Measurements from ENCODE around the gene ACOT8. TPM values are rescaled to one million over a fixed set of nuclear protein-coding genes. Genes with fewer than 3 reads are reported as not detected.
"Not testable (repeated sequence)": the region's sequence is repeated elsewhere in the genome, so short reads cannot be mapped to it uniquely, and the experiment has no call there.

Gene ACOT8
- total and polyA plus RNA-seq, 2 experiments from 2014 or later, result 32.9 to 55.2 TPM

DNA sequence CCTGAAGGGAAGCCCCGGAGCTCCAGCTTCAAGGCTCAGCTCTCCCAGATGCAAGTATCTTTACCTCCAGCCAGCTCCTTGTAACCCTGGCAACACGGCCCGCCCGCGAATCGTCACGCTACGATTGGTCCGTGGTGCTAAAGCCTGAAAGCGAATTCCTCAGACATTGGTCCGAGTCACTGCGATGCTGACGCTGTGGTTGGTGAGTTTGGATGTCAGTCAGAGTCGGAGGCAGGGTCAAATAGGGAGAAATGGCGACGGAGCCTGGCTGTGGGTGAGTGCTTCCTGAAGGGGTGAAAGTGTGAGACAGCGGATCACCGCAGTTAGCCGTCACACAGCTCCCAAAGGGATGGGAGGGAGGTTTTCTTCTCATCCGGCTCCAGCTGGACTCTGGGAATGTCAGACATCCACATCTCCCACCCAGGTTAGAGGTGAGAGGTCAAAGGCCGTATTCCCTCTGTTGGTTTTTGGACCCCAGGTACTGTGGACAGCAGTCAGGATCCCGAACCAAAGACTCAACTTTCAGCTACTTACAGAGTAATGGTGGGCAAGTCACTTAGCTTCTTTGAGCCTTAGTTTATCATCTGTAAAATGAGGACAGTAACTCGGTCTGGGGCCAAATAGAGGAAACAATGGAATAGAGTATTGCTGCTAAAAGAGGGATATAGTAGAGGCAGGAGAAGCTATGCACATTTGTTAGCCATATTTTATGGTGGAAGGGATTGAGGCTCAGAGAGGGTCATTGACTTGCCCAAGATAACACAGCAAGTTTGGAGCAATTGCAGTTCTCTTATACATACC, 24.0 kb upstream of the ACOT8 start, which contains the start of gene ZSWIM1:
TSS of gene ZSWIM1 (plus strand) at position 240 of the 801 bp plus-strand sequence. CDS start 1,366 bp downstream, outside the sequence.
- peak within 1 kb of the TSS; percentile 85 for H2AFZ ChIP-seq
- TF ChIP-seq EZH2phosphoT487 (IDR thresholded peaks at IDR 0.05; ENCODE audit: insufficient read depth, low read depth), result no peak
- no peak for TF ChIP-seq EZH2 (IDR thresholded peaks at IDR 0.05; ENCODE audit: insufficient read depth, poor library complexity, severe bottlenecking)

GRCh38 chr20:45878076-45878761, 21.0 kb upstream of the ACOT8 start:
- 25 to 28% methylated on average over 11 to 13 of the region's 13 CpGs for WGBS, 2 experiments (ENCODE audit: low coverage in 1 of 2, low lambda C conversion rate in 2 of 2, missing lambda C conversion rate in 2 of 2)
- no peak for TF ChIP-seq EZH2phosphoT487 (IDR thresholded peaks at IDR 0.05; ENCODE audit: insufficient read depth, low read depth)
- TF ChIP-seq EZH2 (IDR thresholded peaks at IDR 0.05; ENCODE audit: insufficient read depth, poor library complexity, severe bottlenecking), result no peak
- Histone ChIP-seq H3K9me2 (ENCODE audit: insufficient read depth) (no peaks in the 10 kb centered on the region), H3F3A (ENCODE audit: insufficient read depth) (peaks cover 5% of the 10 kb centered on the region; the same call in 1 of the 2 replicates), H3K36me3 (ENCODE audit: low read depth) (0 out of 2 replicates have a peak, but pooled peaks cover 4% of the 10 kb centered on the region), H2AFZ (peak overlapping the region; percentile 32; the same call in 1 of the 2 replicates), H3K27ac (peak overlapping the region; percentile 50), H4K20me1 (ENCODE audit: insufficient read depth) (no peaks in the 10 kb centered on the region), H3K9ac (no peak overlapping the region; the same call in 1 of the 2 replicates), H3K4me2 (ENCODE audit: unreplicated experiment) (peak overlapping the region; percentile 13), H3K9me3 (ENCODE audit: low read depth) (no peaks in the 10 kb centered on the region), H3K79me2 (ENCODE audit: insufficient read depth) (peaks cover 19% of the 10 kb centered on the region), H3K4me1 (ENCODE audit: insufficient read depth) (peaks cover 16% of the 10 kb centered on the region), H3K27me3 (replicated peaks; ENCODE audit: insufficient read depth) (no peaks in the 10 kb centered on the region), H3K4me3 (no peak overlapping the region)
- in situ Hi-C loops (cut with MboI), result no loop called here
- DNase-seq, result peak; percentile 78

More for the DNA sequence above, 24.0 kb upstream of the ACOT8 start, which contains the start of gene ZSWIM1:
- Histone ChIP-seq H3K4me3 (peak within 1 kb of the TSS; percentile 99), H4K20me1 (ENCODE audit: insufficient read depth) (peaks cover 3% of the 10 kb centered on the region; the same call in 1 of the 2 replicates), H3K27me3 (replicated peaks; ENCODE audit: insufficient read depth) (no peaks in the 10 kb centered on the region), H3K27ac (peak within 1 kb of the TSS; percentile 67), H3K9ac (peak within 1 kb of the TSS; percentile 97), H3K79me2 (ENCODE audit: insufficient read depth) (peaks cover 19% of the 10 kb centered on the region), H3K9me2 (ENCODE audit: insufficient read depth) (no peaks in the 10 kb centered on the region), H3K36me3 (ENCODE audit: low read depth) (0 out of 2 replicates have a peak, but pooled peaks cover 4% of the 10 kb centered on the region), H3K4me2 (ENCODE audit: unreplicated experiment) (peak within 1 kb of the TSS; percentile 99), H3F3A (ENCODE audit: insufficient read depth) (peaks cover 16% of the 10 kb centered on the region), H3K4me1 (ENCODE audit: insufficient read depth) (peaks cover 27% of the 10 kb centered on the region), H3K9me3 (ENCODE audit: low read depth) (no peaks in the 10 kb centered on the region)
- WGBS, 2 experiments (ENCODE audit: low coverage in 1 of 2, low lambda C conversion rate in 2 of 2, missing lambda C conversion rate in 2 of 2), result 1 to 2% methylated on average over 23 of the region's 23 CpGs
- DNase-seq, result peak; percentile 99
- in situ Hi-C loops (cut with MboI), result no loop called here

- H3F3A ChIP-seq (ENCODE audit: insufficient read depth), result peaks cover 5% of the 10 kb centered on the region; the same call in 1 of the 2 replicates
- no peak overlapping the region for H3K4me2 ChIP-seq (ENCODE audit: unreplicated experiment)
- H3K4me1 ChIP-seq (ENCODE audit: insufficient read depth), result peaks cover 8% of the 10 kb centered on the region; the same call in 1 of the 2 replicates
- H3K9me2 ChIP-seq (ENCODE audit: insufficient read depth), result no peaks in the 10 kb centered on the region
- no peak for TF ChIP-seq EZH2phosphoT487 (IDR thresholded peaks at IDR 0.05; ENCODE audit: insufficient read depth, low read depth)
- TF ChIP-seq EZH2 (IDR thresholded peaks at IDR 0.05; ENCODE audit: insufficient read depth, poor library complexity, severe bottlenecking), result no peak
- in situ Hi-C loops (cut with MboI), result no loop called here
- H3K9ac ChIP-seq, result no peak overlapping the region
- H3K79me2 ChIP-seq (ENCODE audit: insufficient read depth), result 0 out of 2 replicates have a peak, but pooled peaks cover 3% of the 10 kb centered on the region
- H2AFZ ChIP-seq, result no peak overlapping the region
- H3K36me3 ChIP-seq (ENCODE audit: low read depth), result no peaks in the 10 kb centered on the region
- no peaks in the 10 kb centered on the region for H3K9me3 ChIP-seq (ENCODE audit: low read depth)
- no peaks in the 10 kb centered on the region for H3K27me3 ChIP-seq (replicated peaks; ENCODE audit: insufficient read depth)
- 86 to 87% methylated on average over 4 of the region's 4 CpGs for WGBS, 2 experiments (ENCODE audit: low coverage in 1 of 2, low lambda C conversion rate in 2 of 2, missing lambda C conversion rate in 2 of 2)
- H3K4me3 ChIP-seq, result no peak overlapping the region
- H4K20me1 ChIP-seq (ENCODE audit: insufficient read depth), result no peaks in the 10 kb centered on the region
- no peak overlapping the region for H3K27ac ChIP-seq
- DNase-seq, result no peak
Observed at GRCh38 chr20:45874576-45874975, 17.4 kb upstream of the ACOT8 start.

DNA sequence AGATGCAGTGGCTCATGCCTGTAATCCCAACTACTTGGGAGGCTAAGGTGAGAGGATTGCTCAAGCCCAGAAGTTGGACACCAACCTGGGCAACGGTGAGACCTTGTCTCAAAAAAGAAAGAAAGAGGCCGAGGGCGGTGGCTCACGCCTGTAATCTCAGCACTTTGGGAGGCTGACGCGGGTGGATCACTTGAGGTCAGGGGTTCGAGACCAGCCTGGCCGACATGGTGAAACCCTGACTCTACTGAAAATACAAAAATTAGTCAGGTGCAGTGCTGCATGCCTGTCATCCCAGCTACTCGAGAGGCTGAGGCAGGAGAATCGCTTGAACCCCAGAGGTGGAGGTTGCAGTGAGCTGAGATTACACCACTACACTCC, 16.9 kb upstream of the ACOT8 start:
- H4K20me1 ChIP-seq (ENCODE audit: insufficient read depth); H2AFZ ChIP-seq; H3K79me2 ChIP-seq (ENCODE audit: insufficient read depth); H3K27me3 ChIP-seq (replicated peaks; ENCODE audit: insufficient read depth); H3K4me2 ChIP-seq (ENCODE audit: unreplicated experiment); H3F3A ChIP-seq (ENCODE audit: insufficient read depth); in situ Hi-C loops (cut with MboI); H3K9ac ChIP-seq; H3K4me1 ChIP-seq (ENCODE audit: insufficient read depth); H3K36me3 ChIP-seq (ENCODE audit: low read depth); H3K9me2 ChIP-seq (ENCODE audit: insufficient read depth); H3K4me3 ChIP-seq; DNase-seq; H3K27ac ChIP-seq; H3K9me3 ChIP-seq (ENCODE audit: low read depth): not testable (repeated sequence)
- 96 to 97% methylated on average over 9 to 10 of the region's 10 CpGs for WGBS, 2 experiments (ENCODE audit: low coverage in 1 of 2, low lambda C conversion rate in 2 of 2, missing lambda C conversion rate in 2 of 2)

Measured in GM23248 (cell line).